HepG2 (cell line): Measurements from ENCODE around the gene SLC1A4. TPM values are rescaled to one million over a fixed set of nuclear protein-coding genes. Genes with fewer than 3 reads are reported as not detected.

Source experiments
- CENPX ChIP-seq: sonication (generic); formaldehyde crosslinking; IDR thresholded peaks from 2 replicates; pipeline ENCODE4 v1.9.0; 2021; ENCODE audit warnings: mild to moderate bottlenecking, missing genetic modification reagents, moderate library complexity
- CSRNP2 ChIP-seq: sonication (generic); formaldehyde crosslinking; conservative IDR thresholded peaks from 2 replicates; pipeline ENCODE4 v1.8.0; 2022; ENCODE audit warnings: low read depth, missing genetic modification reagents
- DMTF1 ChIP-seq: sonication (generic); formaldehyde crosslinking; IDR thresholded peaks from 2 replicates; pipeline ENCODE4 v1.4.0; 2020; ENCODE audit warnings: mild to moderate bottlenecking, missing genetic modification reagents
- GTF2F1 ChIP-seq: fragments of 150-350 bp; IDR thresholded peaks from 2 replicates; pipeline ENCODE4 v1.6.1; 2014; ENCODE audit warnings: low read length
- HIVEP1 ChIP-seq: sonication (generic); formaldehyde crosslinking; IDR thresholded peaks from 2 replicates; pipeline ENCODE4 v1.4.0; 2020; ENCODE audit warnings: mild to moderate bottlenecking, missing genetic modification reagents
- MEIS1 ChIP-seq: sonication (generic); formaldehyde crosslinking; IDR thresholded peaks from 2 replicates; pipeline ENCODE4 v1.9.0; 2021; ENCODE audit warnings: mild to moderate bottlenecking, missing genetic modification reagents, moderate library complexity, borderline replicate concordance
- ZEB1 ChIP-seq: IDR thresholded peaks from 2 replicates; pipeline ENCODE4 v1.6.1; 2012; ENCODE audit warnings: mild to moderate bottlenecking, low read depth, inconsistent platforms; ENCODE audit not compliant: insufficient replicate concordance
- ZMAT5 ChIP-seq: sonication (generic); formaldehyde crosslinking; IDR thresholded peaks from 2 replicates; pipeline ENCODE4 v1.5.0; 2020; ENCODE audit warnings: mild to moderate bottlenecking, low read depth, missing genetic modification reagents, borderline replicate concordance
- ZNF10 ChIP-seq: sonication (generic); formaldehyde crosslinking; IDR thresholded peaks from 2 replicates; pipeline ENCODE4 v1.4.0; 2020; ENCODE audit warnings: mild to moderate bottlenecking, low read depth, missing genetic modification reagents, borderline replicate concordance
- ZNF33B ChIP-seq: sonication (generic); formaldehyde crosslinking; IDR thresholded peaks from 2 replicates; pipeline ENCODE4 v1.5.1; 2020; ENCODE audit warnings: mild to moderate bottlenecking, missing genetic modification reagents
- ZNF556 ChIP-seq: sonication (generic); formaldehyde crosslinking; IDR thresholded peaks from 2 replicates; pipeline ENCODE4 v1.4.0; 2020; ENCODE audit warnings: mild to moderate bottlenecking, missing genetic modification reagents, borderline replicate concordance
- ZNF616 ChIP-seq: sonication (generic); formaldehyde crosslinking; IDR thresholded peaks from 2 replicates; pipeline ENCODE4 v1.5.0; 2020; ENCODE audit warnings: low read depth, mild to moderate bottlenecking, missing genetic modification reagents
- ZNF629 ChIP-seq: sonication (generic); formaldehyde crosslinking; conservative IDR thresholded peaks from 2 replicates; pipeline ENCODE4 v1.5.0; 2020; ENCODE audit warnings: missing genetic modification reagents
- ZNF639 ChIP-seq: conservative IDR thresholded peaks from 2 replicates; pipeline ENCODE4 v1.6.1; 2018; ENCODE audit warnings: missing genetic modification reagents
- ZNF687 ChIP-seq: sonication (generic); formaldehyde crosslinking; IDR thresholded peaks from 2 replicates; pipeline ENCODE4 v1.5.1; 2020; ENCODE audit warnings: mild to moderate bottlenecking, missing genetic modification reagents, moderate library complexity
- ZNF75D ChIP-seq: sonication (generic); formaldehyde crosslinking; IDR thresholded peaks from 2 replicates; pipeline ENCODE4 v1.8.1; 2023; ENCODE audit warnings: missing genetic modification reagents, mild to moderate bottlenecking, borderline replicate concordance
- polyA plus RNA-seq, 8 experiments: library from polyadenylated mRNA; depleted of rRNA in 3 of 8; stranded (reverse) in 7 of 8; unstranded in 1 of 8; fragments of >200 nt; fragmentation: Illumina TruSeq in 4 of 8; extraction: Trizol in 4 of 8; gene quantifications; 2 replicates each; pipeline versions ENCODE4 v1.2.1 to v1.2.3, GENCODE V29; 2011 to 2016; ENCODE audit warnings: low read depth in 4 of 8, missing spikeins in 1 of 8, mixed read lengths in 1 of 8; ENCODE audit not compliant: insufficient read depth in 1 of 8
- total RNA-seq, 5 experiments: library from RNA; depleted of rRNA; stranded (reverse); fragments of >200 nt; fragmentation: Illumina TruSeq; extraction: Trizol; gene quantifications; 2 replicates each; pipeline ENCODE4 v1.2.3, GENCODE V29; 2016; ENCODE audit warnings: low read depth in 1 of 5

The SLC1A4 gene
- total and polyA plus RNA-seq, 2 of the 13 experiments (the other 11 are each of a cell fraction or from before 2014, with no cell fraction given): 21.0 to 39.6 TPM

- TF ChIP-seq ZNF687 (peak; percentile 8; the same call in 1 of the 2 replicates), ZNF616 (CRISPR knock-in tag) (0 out of 2 replicates have a peak, but pooled peaks have one; percentile 1), ZNF10 (CRISPR knock-in tag) (no peak), MEIS1 (CRISPR knock-in tag) (no peak), ZNF75D (CRISPR knock-in tag) (no peak), ZMAT5 (CRISPR knock-in tag) (no peak), CSRNP2 (CRISPR knock-in tag) (no peak), ZNF629 (CRISPR knock-in tag) (no peak), HIVEP1 (CRISPR knock-in tag) (0 out of 2 replicates have a peak, but pooled peaks have one; percentile 38), DMTF1 (CRISPR knock-in tag) (no peak), ZEB1 (peak; percentile 13), GTF2F1 (no peak), CENPX (CRISPR knock-in tag) (no peak), ZNF639 (CRISPR knock-in tag) (no peak), ZNF556 (CRISPR knock-in tag) (no peak), ZNF33B (CRISPR knock-in tag) (no peak)
Observed at GRCh38 chr2:64989982-64990614, 899 bp downstream of the SLC1A4 start (continued).
